Stimulated activated CD8-positive, alpha-beta memory T cell treated with anti-CD3 and anti-CD28 coated beads, Interleukin-15, amount 100 ng/mL, for 48 hours (primary cell): ENCODE measurements around the gene FAHD1.

Experiments used
- DNase-seq, 2 donors: peaks; one replicate each; pipeline ENCODE4 v3.0.0-alpha.2; 2020; ENCODE audit warnings: low read depth in 2 of 2

FAHD1 gene

GRCh38 chr16:1817276-1817589 is 9.8 kb upstream of the FAHD1 start:
- DNase-seq: no peak

DNA sequence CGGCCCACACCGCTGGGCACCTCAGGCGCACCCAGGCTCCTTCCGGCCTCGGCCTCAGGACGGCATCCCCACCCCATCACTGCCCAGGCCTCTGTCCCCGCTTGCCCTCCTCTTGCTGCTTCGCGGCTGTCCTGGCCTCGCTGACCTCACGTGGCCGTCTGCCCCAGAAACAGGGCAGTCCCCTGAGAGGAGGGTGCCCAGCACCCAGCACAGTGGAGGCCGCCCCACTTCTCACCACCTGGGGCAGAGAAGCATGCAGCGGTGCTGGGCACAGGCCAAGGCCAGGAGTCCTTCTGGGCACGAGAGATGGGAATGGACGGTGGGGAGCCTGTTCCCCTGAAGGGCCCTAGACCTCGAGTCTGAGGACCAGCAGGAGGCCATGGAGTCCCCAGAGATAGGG is 9.3 kb upstream of the FAHD1 start:
- DNase-seq: no peak

DNA sequence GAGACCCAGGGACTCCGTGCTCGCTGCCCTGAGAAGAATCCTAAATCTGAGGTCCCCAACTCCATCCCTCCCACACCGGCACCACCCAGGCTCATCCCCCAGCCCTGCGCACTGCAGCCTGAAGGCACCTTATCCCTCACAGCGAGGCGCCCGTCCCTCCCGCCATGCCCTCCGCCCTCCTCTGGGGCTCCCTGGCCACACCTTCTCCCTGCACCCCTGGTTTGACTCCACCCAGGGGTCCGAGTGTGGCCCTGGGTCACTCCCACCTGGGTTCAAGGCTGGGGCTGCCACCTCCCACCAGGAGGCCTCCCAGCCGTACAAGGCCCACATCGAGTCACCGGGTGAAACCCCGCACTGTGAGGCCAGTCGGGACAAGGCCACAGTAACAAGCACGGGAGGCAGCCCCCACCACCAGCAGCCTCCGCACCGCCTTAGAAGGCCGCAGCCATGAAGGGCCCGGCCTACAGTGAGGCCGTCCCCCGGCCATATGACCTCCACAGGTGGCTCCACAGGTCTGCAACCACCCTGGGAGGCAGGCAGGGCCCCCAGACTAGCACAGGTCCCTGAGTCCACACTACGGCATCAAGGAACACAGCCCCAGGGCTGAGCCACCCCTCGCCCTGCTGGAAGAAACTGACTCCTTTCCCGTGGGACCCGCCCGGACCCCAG is 8.7 kb upstream of the FAHD1 start:
- DNase-seq: no peak

DNA sequence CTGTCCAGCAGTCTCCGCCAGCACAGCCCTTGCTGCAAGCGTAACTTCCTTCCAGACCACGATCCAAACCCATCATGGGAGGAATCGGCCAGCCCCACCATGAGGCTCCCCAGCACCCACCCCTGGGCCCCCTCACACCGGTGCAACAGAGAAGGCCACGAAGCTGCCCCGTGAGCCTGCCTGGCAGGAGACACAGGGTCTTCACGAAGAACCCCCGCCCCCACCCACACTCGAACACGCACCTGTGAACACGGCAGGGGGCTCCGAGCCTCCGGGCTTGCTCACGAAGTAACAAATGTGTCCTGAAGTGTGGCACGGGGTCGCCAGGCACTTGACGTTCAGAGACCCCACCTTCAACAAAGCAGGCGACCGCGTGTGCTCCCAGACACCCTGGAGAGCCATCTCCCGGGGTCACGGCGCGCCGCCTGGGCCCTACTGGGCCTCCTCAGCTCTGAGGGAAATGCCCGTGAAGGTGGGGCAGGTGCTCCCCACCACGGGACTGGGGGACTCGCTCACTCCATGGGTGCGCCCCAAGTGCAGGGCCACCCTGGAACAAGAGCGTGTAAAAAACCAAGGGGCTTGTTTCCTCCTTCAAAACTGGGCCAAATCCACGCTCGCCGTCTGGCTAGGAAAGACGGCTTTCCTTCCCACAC is 8.0 kb upstream of the FAHD1 start:
- DNase-seq: no peak

DNA sequence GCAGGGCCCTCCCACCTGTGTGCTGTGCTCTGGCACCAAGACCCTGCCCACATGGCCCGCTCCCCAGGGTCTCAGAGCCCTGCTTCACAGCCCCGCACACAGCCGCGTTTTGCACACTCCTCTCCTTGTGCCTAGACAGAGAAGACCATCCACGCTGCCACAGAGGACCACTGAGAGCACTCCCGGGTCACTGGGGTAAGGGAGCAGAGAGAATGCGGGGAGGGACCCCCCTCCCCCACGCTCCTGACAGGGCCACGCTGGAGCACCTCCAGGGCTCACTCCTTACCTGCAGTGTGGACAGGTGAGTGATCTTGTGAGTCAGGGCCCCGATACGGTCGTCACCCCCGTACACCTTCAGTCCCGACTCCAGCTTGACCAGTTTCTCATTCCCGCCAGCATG is 7.4 kb upstream of the FAHD1 start:
- DNase-seq: no peak

DNA sequence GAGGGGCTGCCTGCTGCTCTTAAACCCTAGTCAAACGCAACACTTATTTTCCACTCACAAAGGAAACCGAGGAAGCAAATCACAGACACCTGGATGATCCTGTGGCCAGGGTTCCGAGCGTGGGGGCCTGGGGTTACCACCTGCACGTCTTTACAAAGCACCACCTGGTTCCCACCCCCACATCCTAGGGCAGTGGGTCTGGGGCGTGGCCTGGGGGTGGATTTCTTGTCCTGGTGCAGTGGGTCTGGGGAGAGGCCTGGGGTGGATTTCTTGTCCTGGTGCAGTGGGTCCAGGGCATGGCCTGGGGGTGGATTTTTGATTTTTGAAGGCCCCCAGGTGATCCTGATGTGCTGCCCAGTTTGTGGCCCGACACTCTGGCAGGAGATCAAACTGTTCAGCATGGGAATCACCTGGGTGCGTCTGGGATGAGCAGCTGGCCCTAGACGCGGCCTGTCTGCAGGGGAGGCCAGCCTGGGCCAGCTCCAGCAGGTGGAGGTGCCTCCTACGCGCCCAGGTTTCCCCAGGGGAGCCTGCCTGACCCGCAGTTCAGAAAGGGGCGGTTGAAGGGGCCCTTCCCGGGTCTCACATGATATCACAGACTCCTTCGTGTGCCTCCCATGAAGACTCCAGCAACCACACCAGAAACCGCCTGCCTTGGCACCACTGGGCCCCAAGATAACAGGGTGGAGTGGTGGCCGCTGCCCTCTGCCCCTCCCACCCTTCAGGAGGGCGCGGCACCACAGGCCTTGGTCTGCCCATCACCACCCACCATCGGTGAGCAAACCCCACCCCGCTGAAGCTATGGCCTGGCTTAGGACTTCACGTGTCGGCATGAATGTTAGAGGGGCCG is 6.7 kb upstream of the FAHD1 start:
- no peak for DNase-seq

GRCh38 chr16:1820946-1821290 is 6.1 kb upstream of the FAHD1 start:
- no peak for DNase-seq

GRCh38 chr16:1821861-1822611 is 5.0 kb upstream of the FAHD1 start:
- DNase-seq: no peak

- DNase-seq: no peak
Measured at GRCh38 chr16:1822801-1823200, 4.2 kb upstream of the FAHD1 start.

GRCh38 chr16:1823821-1824220 is 3.2 kb upstream of the FAHD1 start:
- no peak for DNase-seq

DNA sequence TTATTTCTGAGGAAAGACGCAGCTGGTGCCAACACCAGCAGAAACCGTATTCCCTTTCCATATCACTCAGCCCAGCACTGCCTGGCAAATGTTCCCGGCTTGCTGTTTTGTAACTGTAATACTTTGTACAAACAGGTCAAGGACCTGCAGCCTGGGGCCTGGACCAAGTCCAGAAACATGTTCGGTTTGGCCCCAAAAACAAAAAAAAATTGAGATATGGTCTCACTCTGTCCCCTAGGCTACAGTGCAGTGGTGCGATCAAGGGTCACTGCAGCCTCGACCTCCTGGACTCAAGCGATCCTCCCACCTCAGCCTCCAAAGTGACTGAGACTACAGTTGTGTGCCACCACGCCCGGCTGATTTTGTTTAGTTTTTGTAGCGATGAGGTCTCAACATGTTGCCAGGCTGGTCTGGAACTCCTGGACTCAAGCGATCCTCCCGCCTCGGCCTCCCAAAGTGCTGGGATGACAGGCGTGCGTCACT is 1.6 kb upstream of the FAHD1 start:
- DNase-seq: no peak

- DNase-seq: peak; percentile 59 to 65
Measured at GRCh38 chr16:1825864-1826690, 929 bp upstream of the FAHD1 start.

DNA sequence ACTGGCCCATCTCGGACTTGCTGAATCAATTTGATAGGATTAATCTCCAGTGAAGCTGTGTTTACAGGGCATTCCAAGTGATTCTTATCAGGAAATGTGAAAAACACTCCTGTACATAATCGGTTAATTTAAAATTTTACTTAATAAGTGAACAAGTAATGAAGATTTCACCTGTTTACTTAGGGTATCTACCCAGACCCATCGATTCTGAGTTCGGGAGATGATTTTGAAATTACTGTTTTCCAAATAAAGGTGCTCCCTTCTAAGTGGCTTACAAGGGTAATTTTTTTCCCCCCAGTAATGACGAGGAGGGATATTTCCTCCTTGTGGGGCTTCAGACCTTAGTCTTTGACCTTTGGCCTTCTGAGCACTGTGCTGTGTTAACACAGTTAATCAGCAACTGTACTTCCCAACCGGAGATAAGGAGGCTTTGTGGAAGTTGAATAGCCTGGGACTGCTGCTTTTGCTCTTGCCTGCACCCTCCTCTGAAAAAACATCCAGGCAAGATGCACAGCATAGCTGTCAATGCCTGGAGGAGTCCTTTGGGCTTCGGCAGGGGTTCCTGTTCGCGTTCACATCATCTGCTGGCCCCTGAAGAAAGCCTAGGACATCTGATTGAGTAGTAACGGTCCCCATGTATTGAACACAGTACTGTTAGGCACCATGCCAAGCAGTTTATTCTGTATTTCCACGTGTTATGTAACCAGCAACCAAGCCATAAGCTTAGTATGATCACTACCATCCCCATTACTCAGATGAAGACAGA is 1.8 kb downstream of the FAHD1 start:
- DNase-seq: no peak

DNA sequence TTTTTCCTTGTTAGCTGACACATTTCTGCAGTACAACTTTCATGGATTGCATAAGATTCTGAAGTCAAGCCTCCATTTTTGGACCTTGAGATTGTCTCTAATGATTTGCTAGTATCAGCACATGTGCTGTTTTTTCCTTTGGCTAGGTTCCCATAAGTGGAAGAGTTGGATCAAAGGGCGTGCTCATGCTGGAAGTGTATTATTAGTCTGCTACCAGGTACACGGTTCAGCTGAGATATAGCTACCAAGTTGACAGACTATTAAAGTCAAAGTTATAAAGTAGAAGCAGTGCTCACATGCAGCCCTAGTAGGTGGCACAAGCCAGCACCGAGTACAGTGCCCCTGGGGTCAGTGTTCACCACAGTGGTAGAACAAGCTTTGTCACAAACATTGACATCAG is 3.2 kb downstream of the FAHD1 start:
- no peak for DNase-seq

DNA sequence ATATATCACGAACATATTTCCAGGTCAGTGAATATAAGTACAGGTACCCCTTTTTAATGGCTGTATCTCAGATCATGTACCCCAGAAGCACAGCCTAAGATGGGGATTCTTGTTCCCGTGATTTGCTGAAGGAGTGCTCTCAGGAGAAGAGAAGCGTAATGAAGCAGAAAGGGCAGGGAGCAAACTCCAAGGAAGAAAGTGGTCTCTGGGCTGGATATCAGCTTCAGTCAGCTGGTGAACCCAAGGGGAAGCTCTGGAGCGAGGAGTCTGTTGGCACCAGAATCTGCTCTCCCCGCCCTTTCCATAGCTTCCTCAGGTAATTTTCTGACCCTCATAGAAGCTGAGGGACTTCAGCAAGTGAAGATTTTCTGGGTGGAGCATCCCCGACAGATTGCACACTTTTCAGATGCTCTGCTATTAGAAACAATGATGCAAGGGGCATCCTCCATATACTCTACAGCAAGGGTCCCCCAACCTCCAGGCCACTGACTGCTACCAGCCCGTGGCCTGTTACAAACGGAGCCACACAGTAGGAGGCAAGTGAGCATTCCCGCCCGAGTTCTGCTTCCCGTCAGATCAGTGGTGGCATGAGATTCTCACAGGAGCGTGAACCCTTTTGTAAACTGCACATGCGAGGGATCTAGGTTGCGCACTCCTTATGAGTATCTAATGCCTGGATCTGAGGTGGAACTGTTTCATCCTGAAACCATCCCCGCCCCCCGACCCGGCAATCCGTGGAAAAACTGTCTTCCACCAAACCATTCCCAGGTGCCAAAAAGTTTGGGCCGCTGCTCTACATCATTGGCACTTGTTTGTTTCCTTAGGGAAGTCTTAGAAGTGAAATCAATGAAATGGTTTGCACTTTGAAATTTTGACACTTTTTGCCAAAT is 4.4 kb downstream of the FAHD1 start:
- DNase-seq: no peak

DNA sequence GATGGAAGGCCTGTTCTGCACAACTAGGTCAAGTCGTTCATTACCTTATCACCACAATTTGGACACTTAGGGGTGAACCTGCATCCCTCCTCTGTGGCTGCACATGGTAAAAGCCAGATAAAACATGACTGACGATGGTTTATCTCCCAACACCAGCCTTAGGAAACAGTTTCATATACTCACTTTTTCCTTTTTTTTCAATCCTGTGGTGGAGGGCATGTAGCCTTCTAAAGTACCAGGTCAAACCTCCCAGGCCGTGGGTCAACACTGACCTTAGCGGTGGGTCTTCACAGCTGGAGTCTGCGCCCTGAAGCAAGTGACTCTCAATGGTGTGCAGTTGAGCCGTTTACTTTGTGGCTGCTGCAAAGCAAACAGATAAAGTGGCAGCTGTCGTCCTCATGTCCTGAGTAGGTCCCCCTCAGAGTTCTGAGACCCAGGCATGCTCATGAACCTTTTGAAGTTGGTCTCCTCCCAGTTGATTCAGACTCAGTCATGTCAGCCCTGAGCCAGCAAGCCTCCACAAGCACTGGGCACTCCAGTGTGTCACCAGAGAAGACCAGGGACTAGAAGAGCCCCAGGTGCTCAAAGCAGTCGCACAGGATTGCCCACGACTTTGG is 5.9 kb downstream of the FAHD1 start:
- no peak for DNase-seq

- no peak for DNase-seq
Measured at GRCh38 chr16:1834096-1834495, 7.1 kb downstream of the FAHD1 start.

DNA sequence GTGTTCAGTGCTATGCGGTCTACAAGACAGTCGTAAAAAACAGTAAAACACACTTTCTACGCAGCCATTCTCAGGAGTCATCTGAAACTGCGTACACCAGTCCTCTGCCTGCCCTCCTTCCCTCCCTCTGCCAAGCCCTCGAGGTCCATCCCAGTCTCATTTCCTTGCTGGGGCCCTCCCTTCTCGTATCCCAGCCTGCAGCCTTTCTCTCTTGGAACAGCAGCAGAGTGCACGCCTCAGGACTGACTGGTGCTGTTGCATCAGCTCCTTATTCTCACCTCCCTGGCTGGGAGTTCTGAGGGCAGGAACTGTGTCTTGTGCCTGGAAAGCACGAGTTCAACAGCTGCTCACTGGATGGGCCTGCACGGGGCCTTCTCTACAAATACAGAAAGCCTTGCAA is 12.5 kb downstream of the FAHD1 start:
- no peak for DNase-seq

GRCh38 chr16:1845985-1846384 is 19.0 kb downstream of the FAHD1 start:
- no peak for DNase-seq
